ENCODE data around the gene RRM2. TPM values are rescaled to one million over a fixed set of nuclear protein-coding genes. Genes with fewer than 3 reads are reported as not detected.

The RRM2 gene
- total RNA-seq, 1 donor from 2014 or later, result 1.8 TPM

GRCh38 chr2:10094271-10094814 is 28.2 kb upstream of the RRM2 start:
- FAIRE-seq (no peak), DNase-seq (ENCODE audit: low read depth) (no peak)
- Histone ChIP-seq H3K27me3 (ENCODE audit: control insufficient read depth, insufficient read depth, low read length) (no peaks in the 10 kb centered on the region), H3K4me3 (ENCODE audit: low read depth, low read length) (no peak overlapping the region), H3K36me3 (ENCODE audit: control insufficient read depth, insufficient read depth, low read length) (no peaks in the 10 kb centered on the region)
- TF ChIP-seq CTCF (IDR thresholded peaks at IDR 0.05; ENCODE audit: insufficient read depth, low read length, severe bottlenecking), result no peak

DNA sequence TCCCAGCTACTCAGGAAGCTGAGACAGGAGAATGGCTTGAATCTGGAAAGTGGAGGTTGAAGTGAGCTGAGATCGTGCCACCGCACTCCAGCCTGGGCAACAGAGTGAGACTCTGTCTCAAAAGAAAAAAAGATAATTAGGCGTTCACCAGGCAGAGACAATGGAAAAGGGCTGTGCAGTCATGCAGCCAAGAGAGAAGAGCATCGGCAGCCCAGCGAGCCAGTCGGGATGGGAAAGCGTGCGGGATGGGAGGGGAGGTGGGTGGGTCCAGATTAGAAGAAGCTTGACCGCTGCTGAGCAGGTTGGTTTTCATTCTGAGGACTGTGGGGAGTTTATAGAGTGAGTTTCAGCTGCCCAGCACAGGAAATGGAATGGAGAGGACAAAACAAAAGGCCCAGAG is 27.4 kb upstream of the RRM2 start:
- no peak for FAIRE-seq
- DNase-seq (ENCODE audit: low read depth), result no peak
- H3K36me3 ChIP-seq (ENCODE audit: control insufficient read depth, insufficient read depth, low read length), result no peaks in the 10 kb centered on the region
- no peak overlapping the region for H3K4me3 ChIP-seq (ENCODE audit: low read depth, low read length)
- H3K27me3 ChIP-seq (ENCODE audit: control insufficient read depth, insufficient read depth, low read length), result no peaks in the 10 kb centered on the region
- TF ChIP-seq CTCF (IDR thresholded peaks at IDR 0.05; ENCODE audit: insufficient read depth, low read length, severe bottlenecking), result no peak

- no peak for TF ChIP-seq CTCF (IDR thresholded peaks at IDR 0.05; ENCODE audit: insufficient read depth, low read length, severe bottlenecking)
- Histone ChIP-seq H3K27me3 (ENCODE audit: control insufficient read depth, insufficient read depth, low read length) (no peaks in the 10 kb centered on the region), H3K36me3 (ENCODE audit: control insufficient read depth, insufficient read depth, low read length) (no peaks in the 10 kb centered on the region), H3K4me3 (ENCODE audit: low read depth, low read length) (no peak overlapping the region)
- DNase-seq (ENCODE audit: low read depth), result no peak
- FAIRE-seq, result no peak
Observed at GRCh38 chr2:10096641-10097040, 25.9 kb upstream of the RRM2 start.

DNA sequence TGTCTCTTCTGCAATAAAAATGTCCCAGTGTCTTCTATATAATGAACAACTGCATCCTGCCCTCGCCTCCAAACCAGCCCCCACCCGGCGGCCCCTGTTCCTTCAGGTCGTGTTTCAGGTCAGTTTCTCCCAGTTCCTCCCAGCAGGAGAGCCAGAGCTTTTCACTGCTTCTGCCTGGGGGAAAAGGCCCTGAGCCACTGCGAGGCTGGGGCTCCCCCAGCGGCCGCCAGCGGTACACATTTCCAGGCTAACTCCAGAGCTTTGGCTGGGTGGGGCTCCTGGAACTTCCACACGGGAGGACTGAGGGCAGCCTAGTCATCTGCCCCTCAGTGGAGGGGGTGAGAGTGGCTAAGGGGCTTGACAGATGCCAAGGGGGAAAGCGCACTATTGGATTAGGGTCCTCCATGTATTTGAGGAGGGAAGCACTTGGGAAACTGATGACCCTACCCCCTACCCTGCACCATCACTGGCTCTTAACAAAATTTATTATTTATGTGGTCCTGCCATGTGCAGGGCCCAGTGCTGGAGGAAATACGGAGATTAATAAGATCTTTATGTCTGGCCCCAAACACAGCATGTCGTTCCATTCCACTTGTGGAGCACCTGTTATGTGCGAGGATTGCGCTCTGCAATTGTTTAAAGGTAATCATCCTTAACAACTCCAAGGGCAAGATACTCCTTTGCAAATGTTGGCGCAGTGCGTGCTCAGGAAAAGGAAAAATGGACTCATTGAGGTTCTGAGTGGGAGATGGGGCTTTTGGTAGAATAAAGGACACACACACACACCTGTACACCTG is 25.0 kb upstream of the RRM2 start:
- TF ChIP-seq CTCF (IDR thresholded peaks at IDR 0.05; ENCODE audit: insufficient read depth, low read length, severe bottlenecking), result peak; percentile 91

GRCh38 chr2:10101491-10101890 is 21.0 kb upstream of the RRM2 start:
- no peak for FAIRE-seq
- no peak for TF ChIP-seq CTCF (IDR thresholded peaks at IDR 0.05; ENCODE audit: insufficient read depth, low read length, severe bottlenecking)
- Histone ChIP-seq H3K27me3 (ENCODE audit: control insufficient read depth, insufficient read depth, low read length) (no peaks in the 10 kb centered on the region), H3K36me3 (ENCODE audit: control insufficient read depth, insufficient read depth, low read length) (no peaks in the 10 kb centered on the region), H3K4me3 (ENCODE audit: low read depth, low read length) (no peak overlapping the region)
- no peak for DNase-seq (ENCODE audit: low read depth)

More for the DNA sequence above, 25.0 kb upstream of the RRM2 start:
- DNase-seq (ENCODE audit: low read depth) (peak; percentile 56), FAIRE-seq (no peak)
- H3K4me3 ChIP-seq (ENCODE audit: low read depth, low read length), result no peak overlapping the region
- H3K36me3 ChIP-seq (ENCODE audit: control insufficient read depth, insufficient read depth, low read length), result no peaks in the 10 kb centered on the region
- no peaks in the 10 kb centered on the region for H3K27me3 ChIP-seq (ENCODE audit: control insufficient read depth, insufficient read depth, low read length)
